Smooth muscle cell (in vitro differentiated cells): ENCODE data around the gene SH3BP5. TPM values are rescaled to one million over a fixed set of nuclear protein-coding genes. Genes with fewer than 3 reads are reported as not detected.
"Not testable (repeated sequence)": the region's sequence is repeated elsewhere in the genome, so short reads cannot be mapped to it uniquely, and the experiment has no call there.

Experiments used
- DNase-seq: peaks from one replicate; lab custom pipeline; 2025; ENCODE audit not compliant: unreplicated experiment; lab: John Stamatoyannopoulos, UW
- H2AFZ ChIP-seq: fragments of 200-600 bp; sonication (generic); 2 replicates; pipeline ENCODE4 v1.6.0; 2016; ENCODE audit warnings: antibody characterized with exemption, low read depth, mild to moderate bottlenecking
- H3F3A ChIP-seq: fragments of 200-600 bp; sonication (generic); 2 replicates; pipeline ENCODE4 v1.6.0; 2017; ENCODE audit warnings: antibody characterized with exemption, low read depth
- H3K27ac ChIP-seq: fragments of 200-600 bp; sonication (generic); 2 replicates; pipeline ENCODE4 v1.5.1; 2016; ENCODE audit warnings: low read depth, mild to moderate bottlenecking
- H3K27me3 ChIP-seq: fragments of 200-600 bp; sonication (generic); 2 replicates; pipeline ENCODE4 v1.6.1; 2016; ENCODE audit warnings: low read depth, mild to moderate bottlenecking
- H3K36me3 ChIP-seq: fragments of 200-600 bp; sonication (generic); 2 replicates; pipeline ENCODE4 v1.5.1; 2016; ENCODE audit warnings: low read depth
- H3K4me1 ChIP-seq: fragments of 200-600 bp; sonication (generic); 2 replicates; pipeline ENCODE4 v1.5.1; 2016; ENCODE audit warnings: low read depth
- H3K4me2 ChIP-seq: fragments of 200-600 bp; sonication (generic); 2 replicates; pipeline ENCODE4 v1.6.0; 2016; ENCODE audit warnings: mild to moderate bottlenecking
- H3K4me3 ChIP-seq: fragments of 200-600 bp; sonication (generic); 2 replicates; pipeline ENCODE4 v1.5.1; 2016; ENCODE audit warnings: mild to moderate bottlenecking
- H3K79me2 ChIP-seq: fragments of 200-600 bp; sonication (generic); 2 replicates; pipeline ENCODE4 v1.6.0; 2016; ENCODE audit warnings: low read depth, mild to moderate bottlenecking
- H3K9ac ChIP-seq: fragments of 200-600 bp; sonication (generic); 2 replicates; pipeline ENCODE4 v1.6.0; 2016; ENCODE audit warnings: low read depth
- H3K9me3 ChIP-seq: fragments of 200-600 bp; sonication (generic); replicated peaks from 2 replicates; pipeline ENCODE4 v1.5.1; 2016; ENCODE audit warnings: low read depth
- H4K20me1 ChIP-seq: fragments of 200-600 bp; sonication (generic); 2 replicates; pipeline ENCODE4 v1.6.0; 2016; ENCODE audit warnings: low read depth
- WGBS: methylation state at CpG from one replicate; pipeline ENCODE4 v1.1.7; 2016; ENCODE audit warnings: low lambda C conversion rate; 5-methylcytosine and 5-hydroxymethylcytosine counted together
- polyA plus RNA-seq: library from polyadenylated mRNA; unstranded; fragments of >200 nt; fragmentation: Nextera tagmentation; extraction: Ambion mirVana; gene quantifications from 2 replicates; pipeline ENCODE4 v1.2.1, GENCODE V29; 2016
- total RNA-seq: library from RNA; depleted of rRNA; stranded (reverse); fragments of >200 nt; gene quantifications from 2 replicates; pipeline ENCODE4 v1.2.3, GENCODE V29; 2014
- TF ChIP-seq, protein P1 (sequence below): fragments of 200-600 bp; sonication (generic); IDR thresholded peaks from 2 replicates; pipeline ENCODE4 v1.5.1; 2017; ENCODE audit warnings: borderline replicate concordance, mild to moderate bottlenecking, antibody characterized with exemption; ENCODE audit not compliant: insufficient read depth, poor library complexity, severe bottlenecking

Gene SH3BP5
- total and polyA plus RNA-seq, 2 experiments from 2014 or later, result 10.7 to 12.7 TPM

DNA sequence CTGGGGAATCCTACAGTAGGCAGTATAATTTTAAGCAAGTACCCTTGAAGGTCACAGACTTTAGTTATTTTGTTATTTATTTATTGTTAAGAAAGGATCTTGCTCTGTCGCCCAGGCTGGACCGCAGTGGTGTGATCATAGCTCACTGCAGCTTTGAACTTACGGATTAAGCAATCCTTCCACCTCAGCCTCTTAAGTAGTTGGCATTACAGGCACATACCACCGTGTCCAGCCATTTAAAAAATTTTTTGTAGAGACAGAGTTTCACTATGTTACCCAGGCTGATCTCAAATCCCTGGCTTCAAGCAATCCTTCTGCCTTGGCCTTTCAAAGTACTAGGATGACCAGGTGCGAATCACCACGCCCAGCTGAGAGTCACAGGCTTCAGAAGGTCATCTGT lies 22.1 kb upstream of the SH3BP5 start:
- Histone ChIP-seq H2AFZ (no peak overlapping the region), H3K27ac (no peak overlapping the region), H3K27me3 (no peaks in the 10 kb centered on the region), H3K36me3 (no peaks in the 10 kb centered on the region), H3K4me1 (peaks cover 7% of the 10 kb centered on the region), H4K20me1 (no peaks in the 10 kb centered on the region), H3K9ac (no peak overlapping the region), H3F3A (no peaks in the 10 kb centered on the region), H3K79me2 (no peaks in the 10 kb centered on the region), H3K4me2 (no peak overlapping the region), H3K4me3 (no peak overlapping the region), H3K9me3 (no peaks in the 10 kb centered on the region)
- DNase-seq, result no peak
- TF ChIP-seq, protein P1, sequence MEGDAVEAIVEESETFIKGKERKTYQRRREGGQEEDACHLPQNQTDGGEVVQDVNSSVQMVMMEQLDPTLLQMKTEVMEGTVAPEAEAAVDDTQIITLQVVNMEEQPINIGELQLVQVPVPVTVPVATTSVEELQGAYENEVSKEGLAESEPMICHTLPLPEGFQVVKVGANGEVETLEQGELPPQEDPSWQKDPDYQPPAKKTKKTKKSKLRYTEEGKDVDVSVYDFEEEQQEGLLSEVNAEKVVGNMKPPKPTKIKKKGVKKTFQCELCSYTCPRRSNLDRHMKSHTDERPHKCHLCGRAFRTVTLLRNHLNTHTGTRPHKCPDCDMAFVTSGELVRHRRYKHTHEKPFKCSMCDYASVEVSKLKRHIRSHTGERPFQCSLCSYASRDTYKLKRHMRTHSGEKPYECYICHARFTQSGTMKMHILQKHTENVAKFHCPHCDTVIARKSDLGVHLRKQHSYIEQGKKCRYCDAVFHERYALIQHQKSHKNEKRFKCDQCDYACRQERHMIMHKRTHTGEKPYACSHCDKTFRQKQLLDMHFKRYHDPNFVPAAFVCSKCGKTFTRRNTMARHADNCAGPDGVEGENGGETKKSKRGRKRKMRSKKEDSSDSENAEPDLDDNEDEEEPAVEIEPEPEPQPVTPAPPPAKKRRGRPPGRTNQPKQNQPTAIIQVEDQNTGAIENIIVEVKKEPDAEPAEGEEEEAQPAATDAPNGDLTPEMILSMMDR, result no peak
- WGBS, result 82% methylated on average over 6 of the region's 6 CpGs

DNA sequence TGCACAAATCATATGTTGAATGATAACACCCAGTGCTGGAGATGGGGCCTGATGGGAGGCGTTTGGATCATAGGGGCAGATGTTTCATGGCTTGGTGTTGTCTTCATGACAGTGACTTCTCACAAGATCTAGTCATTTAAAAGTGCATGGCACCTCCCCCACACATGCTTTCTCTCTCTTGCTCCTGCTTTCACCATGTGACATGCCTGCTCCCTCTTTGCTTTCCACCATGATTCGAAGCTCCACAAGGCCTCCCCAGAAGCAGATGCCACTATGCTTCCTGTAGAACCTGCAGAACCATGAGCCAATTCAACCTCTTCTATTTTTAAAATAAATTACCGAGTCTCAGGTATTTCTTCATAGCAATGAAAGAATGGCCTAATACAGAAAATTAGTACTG lies 17.8 kb upstream of the SH3BP5 start:
- no peaks in the 10 kb centered on the region for H3K27me3 ChIP-seq
- whole genome bisulfite sequencing, result 93% methylated on average over 3 of the region's 3 CpGs

DNA sequence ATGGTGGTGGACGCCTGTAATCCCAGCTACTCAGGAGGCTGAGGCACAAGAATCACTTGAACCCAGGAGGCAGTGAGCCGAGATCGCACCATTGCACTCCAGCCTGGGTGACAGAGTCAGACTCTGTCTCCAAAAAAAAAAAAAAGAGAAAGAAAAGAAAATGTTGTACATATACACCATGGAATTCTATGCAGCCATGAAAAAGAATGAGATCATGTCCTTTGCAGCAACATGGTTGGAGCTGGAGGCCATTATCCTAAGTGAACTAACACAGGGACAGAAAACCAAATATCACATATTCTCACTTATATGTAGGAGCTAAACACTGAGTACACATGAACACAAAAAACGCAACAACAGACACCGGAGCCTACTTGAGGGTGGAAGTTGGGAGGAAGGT lies 17.1 kb upstream of the SH3BP5 start:
- H3K9me3 ChIP-seq, H2AFZ ChIP-seq, H3K4me3 ChIP-seq, H3K4me2 ChIP-seq, H3K36me3 ChIP-seq, H3K27me3 ChIP-seq, H3K27ac ChIP-seq, DNase-seq, H3F3A ChIP-seq, H3K79me2 ChIP-seq, H3K4me1 ChIP-seq, H3K9ac ChIP-seq, H4K20me1 ChIP-seq: not testable (repeated sequence)
- WGBS, result 98% methylated on average over 5 of the region's 5 CpGs

More for the DNA sequence above, 17.8 kb upstream of the SH3BP5 start:
- Histone ChIP-seq H3K4me2 (no peak overlapping the region), H3K9me3 (no peaks in the 10 kb centered on the region), H2AFZ (no peak overlapping the region), H3K4me3 (no peak overlapping the region), H3F3A (peaks cover 3% of the 10 kb centered on the region), H3K36me3 (no peaks in the 10 kb centered on the region), H3K4me1 (no peaks in the 10 kb centered on the region), H3K27ac (no peak overlapping the region), H3K9ac (no peak overlapping the region), H4K20me1 (no peaks in the 10 kb centered on the region), H3K79me2 (no peaks in the 10 kb centered on the region)
- DNase-seq, result no peak
- TF ChIP-seq, protein P1, result no peak

DNA sequence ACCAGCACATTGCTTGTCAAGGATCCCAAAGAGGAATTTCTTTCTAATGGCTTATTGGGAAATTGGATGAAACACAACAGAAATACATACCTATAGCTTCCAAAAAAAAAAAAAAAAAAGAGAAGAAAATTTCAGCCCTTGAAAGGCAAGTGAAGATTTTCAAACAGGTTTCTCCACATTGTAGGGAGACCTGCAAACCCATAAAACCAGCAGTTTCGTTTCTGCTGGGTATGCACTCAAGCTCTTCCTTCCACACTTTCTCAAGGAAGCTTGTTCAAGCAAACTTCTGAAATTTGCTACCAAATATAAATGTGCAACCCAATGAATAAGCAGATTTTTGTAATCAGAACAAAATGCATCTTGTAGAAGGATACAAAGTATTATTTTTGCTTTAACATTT lies 15.9 kb upstream of the SH3BP5 start:
- Histone ChIP-seq H3K27me3 (no peaks in the 10 kb centered on the region), H3K9ac (no peak overlapping the region), H2AFZ (no peak overlapping the region), H3K27ac (peak overlapping the region; percentile 12), H3K36me3 (no peaks in the 10 kb centered on the region), H3K9me3 (no peaks in the 10 kb centered on the region), H4K20me1 (no peaks in the 10 kb centered on the region), H3K4me3 (no peak overlapping the region), H3K79me2 (no peaks in the 10 kb centered on the region), H3K4me1 (no peaks in the 10 kb centered on the region), H3K4me2 (no peak overlapping the region), H3F3A (peaks cover 3% of the 10 kb centered on the region)
- no peak for DNase-seq
- TF ChIP-seq, protein P1, result no peak
- WGBS, result 57% methylated on average over 1 of the region's 1 CpG
